Activated CD4-positive, alpha-beta T cell treated with anti-CD3 and anti-CD28 coated beads, Interleukin-2, amount 10 ng/mL, durations not matched to agents 7 days and 5 days (primary cell): ENCODE measurements around the gene SLX4IP. TPM values are rescaled to one million over a fixed set of nuclear protein-coding genes. Genes with fewer than 3 reads are reported as not detected.
A peak's percentile ranks its signal among the peaks of the same experiment; 100 is the strongest.

ENCODE experiments used
- CTCF ChIA-PET: fragments of 350-600 bp; sonication (Branson Sonifier 250); formaldehyde crosslinking; loops from one replicate; lab custom pipeline; 2021; ENCODE audit warnings: antibody characterized with exemption; lab: Charles Lee
- POLR2A ChIA-PET: fragments of 350-600 bp; sonication (Branson Sonifier 250); formaldehyde crosslinking; loops from one replicate; lab custom pipeline; 2021; ENCODE audit warnings: antibody characterized with exemption; lab: Charles Lee
- DNase-seq: peaks from one replicate; pipeline ENCODE4 v3.0.0-alpha.2; 2020
- H3K27ac Mint-ChIP-seq: one replicate; pipeline ENCODE4 v1.8.0; 2021; ENCODE audit warnings: mild to moderate bottlenecking, moderate library complexity, mixed read lengths
- H3K27me3 Mint-ChIP-seq: one replicate; pipeline ENCODE4 v1.8.0; 2021; ENCODE audit warnings: mixed read lengths
- H3K36me3 Mint-ChIP-seq: one replicate; pipeline ENCODE4 v1.8.0; 2021; ENCODE audit warnings: low read depth, mixed read lengths
- H3K4me1 Mint-ChIP-seq: one replicate; pipeline ENCODE4 v1.8.0; 2021; ENCODE audit warnings: mixed read lengths
- H3K4me3 Mint-ChIP-seq: one replicate; pipeline ENCODE4 v1.8.0; 2021; ENCODE audit warnings: mild to moderate bottlenecking, moderate library complexity, mixed read lengths
- H3K9me3 Mint-ChIP-seq: one replicate; pipeline ENCODE4 v1.8.0; 2021; ENCODE audit warnings: mixed read lengths
- total RNA-seq, 2 experiments: library from RNA; stranded (reverse); gene quantifications; one replicate each; pipeline ENCODE4 v1.2.3, GENCODE V29; 2021

SLX4IP gene
- total RNA-seq, 2 experiments from 2014 or later = 9.2 to 9.5 TPM

GRCh38 chr20:10539818-10540553 is 104.9 kb downstream of the SLX4IP start:
- POLR2A ChIA-PET = no interaction called here
- peaks cover 3% of the 10 kb centered on the region for H3K36me3 Mint-ChIP-seq
- H3K4me3 Mint-ChIP-seq = no peak overlapping the region
- DNase-seq = no peak
- H3K27me3 Mint-ChIP-seq = no peaks in the 10 kb centered on the region
- H3K4me1 Mint-ChIP-seq = peaks cover 17% of the 10 kb centered on the region
- CTCF ChIA-PET = no interaction called here
- peak overlapping the region; percentile 28 for H3K27ac Mint-ChIP-seq
- H3K9me3 Mint-ChIP-seq = no peaks in the 10 kb centered on the region

GRCh38 chr20:10540636-10541493 is 105.8 kb downstream of the SLX4IP start:
- peaks cover 3% of the 10 kb centered on the region for H3K36me3 Mint-ChIP-seq
- no peak overlapping the region for H3K4me3 Mint-ChIP-seq
- H3K27me3 Mint-ChIP-seq = no peaks in the 10 kb centered on the region
- H3K9me3 Mint-ChIP-seq = no peaks in the 10 kb centered on the region
- H3K27ac Mint-ChIP-seq = peak overlapping the region; percentile 12
- ChIA-PET POLR2A (no interaction called here), CTCF (no interaction called here)
- H3K4me1 Mint-ChIP-seq = peaks cover 19% of the 10 kb centered on the region
- DNase-seq = no peak

- no peaks in the 10 kb centered on the region for H3K9me3 Mint-ChIP-seq
- DNase-seq = no peak
- H3K27me3 Mint-ChIP-seq = no peaks in the 10 kb centered on the region
- H3K27ac Mint-ChIP-seq = no peak overlapping the region
- H3K4me3 Mint-ChIP-seq = no peak overlapping the region
- H3K4me1 Mint-ChIP-seq = peaks cover 19% of the 10 kb centered on the region
- ChIA-PET POLR2A (no interaction called here), CTCF (no interaction called here)
- peaks cover 3% of the 10 kb centered on the region for H3K36me3 Mint-ChIP-seq
Observed at GRCh38 chr20:10541668-10542411, 106.7 kb downstream of the SLX4IP start.

- no peak for DNase-seq
- no peak overlapping the region for H3K4me3 Mint-ChIP-seq
- no peaks in the 10 kb centered on the region for H3K27me3 Mint-ChIP-seq
- CTCF ChIA-PET = no interaction called here
- no peaks in the 10 kb centered on the region for H3K9me3 Mint-ChIP-seq
- peaks cover 19% of the 10 kb centered on the region for H3K4me1 Mint-ChIP-seq
- POLR2A ChIA-PET = no interaction called here
- H3K27ac Mint-ChIP-seq = no peak overlapping the region
- H3K36me3 Mint-ChIP-seq = peaks cover 3% of the 10 kb centered on the region
Observed at GRCh38 chr20:10542442-10542841, 107.3 kb downstream of the SLX4IP start.

GRCh38 chr20:10543480-10543879 is 108.4 kb downstream of the SLX4IP start:
- no peak overlapping the region for H3K27ac Mint-ChIP-seq
- no peaks in the 10 kb centered on the region for H3K9me3 Mint-ChIP-seq
- H3K4me3 Mint-ChIP-seq = no peak overlapping the region
- POLR2A ChIA-PET = no interaction called here
- H3K27me3 Mint-ChIP-seq = no peaks in the 10 kb centered on the region
- CTCF ChIA-PET = interaction anchor here (1.8 kb wide), 1 partner anchor 14 kb away, joined by 4 read pairs; no protein-coding TSS in a partner anchor
- peaks cover 3% of the 10 kb centered on the region for H3K36me3 Mint-ChIP-seq
- no peak for DNase-seq
- H3K4me1 Mint-ChIP-seq = peaks cover 19% of the 10 kb centered on the region

GRCh38 chr20:10547276-10548114 is 112.4 kb downstream of the SLX4IP start:
- Mint-ChIP-seq H3K27ac (no peak overlapping the region), H3K36me3 (peaks cover 3% of the 10 kb centered on the region), H3K4me1 (peaks cover 33% of the 10 kb centered on the region), H3K27me3 (no peaks in the 10 kb centered on the region), H3K4me3 (no peak overlapping the region), H3K9me3 (no peaks in the 10 kb centered on the region)
- CTCF ChIA-PET = no interaction called here
- POLR2A ChIA-PET = no interaction called here
- no peak for DNase-seq

GRCh38 chr20:10549511-10549910 is 114.4 kb downstream of the SLX4IP start:
- H3K27ac Mint-ChIP-seq = no peak overlapping the region
- no peaks in the 10 kb centered on the region for H3K27me3 Mint-ChIP-seq
- peaks cover 29% of the 10 kb centered on the region for H3K4me1 Mint-ChIP-seq
- DNase-seq = no peak
- ChIA-PET CTCF (interaction anchor here (1.2 kb wide), 1 partner anchor 9 kb away, joined by 4 read pairs; no protein-coding TSS in a partner anchor), POLR2A (no interaction called here)
- no peaks in the 10 kb centered on the region for H3K9me3 Mint-ChIP-seq
- no peaks in the 10 kb centered on the region for H3K36me3 Mint-ChIP-seq
- H3K4me3 Mint-ChIP-seq = no peak overlapping the region

GRCh38 chr20:10550204-10551118 is 115.4 kb downstream of the SLX4IP start:
- no peaks in the 10 kb centered on the region for H3K27me3 Mint-ChIP-seq
- H3K27ac Mint-ChIP-seq = peak overlapping the region; percentile 26
- ChIA-PET POLR2A (no interaction called here), CTCF (no interaction called here)
- H3K36me3 Mint-ChIP-seq = no peaks in the 10 kb centered on the region
- H3K4me1 Mint-ChIP-seq = peaks cover 29% of the 10 kb centered on the region
- peak overlapping the region; percentile 5 for H3K4me3 Mint-ChIP-seq
- H3K9me3 Mint-ChIP-seq = no peaks in the 10 kb centered on the region
- peak; percentile 37 for DNase-seq

- ChIA-PET POLR2A (no interaction called here), CTCF (interaction anchor here (0.6 to 1.6 kb wide), 3 partner anchors 9 to 321 kb away, joined by 4 to 6 read pairs (median 5); no protein-coding TSS in a partner anchor)
- Mint-ChIP-seq H3K27me3 (no peaks in the 10 kb centered on the region), H3K36me3 (peaks cover 1% of the 10 kb centered on the region), H3K4me1 (peaks cover 27% of the 10 kb centered on the region), H3K9me3 (no peaks in the 10 kb centered on the region), H3K27ac (no peak overlapping the region), H3K4me3 (no peak overlapping the region)
- no peak for DNase-seq
Observed at GRCh38 chr20:10551732-10552724, 116.9 kb downstream of the SLX4IP start.

- H3K9me3 Mint-ChIP-seq = no peaks in the 10 kb centered on the region
- H3K4me1 Mint-ChIP-seq = peaks cover 32% of the 10 kb centered on the region
- H3K4me3 Mint-ChIP-seq = no peak overlapping the region
- H3K27ac Mint-ChIP-seq = no peak overlapping the region
- ChIA-PET CTCF (interaction anchor here (1.6 kb wide), 1 partner anchor 12 kb away, joined by 4 read pairs; no protein-coding TSS in a partner anchor), POLR2A (no interaction called here)
- peak; percentile 62 for DNase-seq
- H3K27me3 Mint-ChIP-seq = no peaks in the 10 kb centered on the region
- H3K36me3 Mint-ChIP-seq = peaks cover 4% of the 10 kb centered on the region
Observed at GRCh38 chr20:10553326-10553984, 118.3 kb downstream of the SLX4IP start.
